MM.1S (cell line): Measurements from ENCODE around the gene MRLN.

Source experiments
- EZH2 ChIP-seq: fragments of 300-600 bp; sonication (generic); optimal IDR thresholded peaks from 2 replicates; pipeline ENCODE3; 2017; ENCODE audit warnings: low read depth, mild to moderate bottlenecking, antibody characterized with exemption, low read length, mixed read lengths
- TF ChIP-seq, protein P1 (sequence below): fragments of 300-600 bp; sonication (generic); IDR thresholded peaks from 2 replicates; pipeline ENCODE4 v1.5.1; 2016; ENCODE audit warnings: antibody characterized with exemption, low read length, mixed read lengths

DNA sequence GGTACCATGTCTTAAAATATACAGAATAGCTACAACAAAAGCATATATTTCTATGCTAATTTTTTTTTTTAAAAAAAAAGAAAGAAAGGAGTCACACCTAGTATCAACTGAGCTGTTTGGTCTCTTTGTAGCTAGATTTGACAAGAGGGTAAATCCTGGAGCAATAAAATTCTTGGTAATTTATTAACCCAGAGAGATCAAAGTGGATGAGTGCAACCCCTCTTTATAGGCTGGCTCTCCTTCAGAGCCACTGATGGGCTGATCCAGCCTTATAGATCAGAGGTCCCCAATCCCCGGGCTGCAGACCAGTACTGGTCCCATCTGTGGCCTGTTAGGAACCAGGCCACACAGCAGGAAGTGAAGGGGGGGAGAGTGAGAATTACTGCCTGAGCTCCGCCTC lies 19.8 kb upstream of the MRLN start:
- TF ChIP-seq, protein P1, sequence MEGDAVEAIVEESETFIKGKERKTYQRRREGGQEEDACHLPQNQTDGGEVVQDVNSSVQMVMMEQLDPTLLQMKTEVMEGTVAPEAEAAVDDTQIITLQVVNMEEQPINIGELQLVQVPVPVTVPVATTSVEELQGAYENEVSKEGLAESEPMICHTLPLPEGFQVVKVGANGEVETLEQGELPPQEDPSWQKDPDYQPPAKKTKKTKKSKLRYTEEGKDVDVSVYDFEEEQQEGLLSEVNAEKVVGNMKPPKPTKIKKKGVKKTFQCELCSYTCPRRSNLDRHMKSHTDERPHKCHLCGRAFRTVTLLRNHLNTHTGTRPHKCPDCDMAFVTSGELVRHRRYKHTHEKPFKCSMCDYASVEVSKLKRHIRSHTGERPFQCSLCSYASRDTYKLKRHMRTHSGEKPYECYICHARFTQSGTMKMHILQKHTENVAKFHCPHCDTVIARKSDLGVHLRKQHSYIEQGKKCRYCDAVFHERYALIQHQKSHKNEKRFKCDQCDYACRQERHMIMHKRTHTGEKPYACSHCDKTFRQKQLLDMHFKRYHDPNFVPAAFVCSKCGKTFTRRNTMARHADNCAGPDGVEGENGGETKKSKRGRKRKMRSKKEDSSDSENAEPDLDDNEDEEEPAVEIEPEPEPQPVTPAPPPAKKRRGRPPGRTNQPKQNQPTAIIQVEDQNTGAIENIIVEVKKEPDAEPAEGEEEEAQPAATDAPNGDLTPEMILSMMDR = no peak
- no peak for TF ChIP-seq EZH2
